Left colon (tissue), 2 donors: ENCODE results near the gene CPLX1. TPM values are rescaled to one million over a fixed set of nuclear protein-coding genes. Genes with fewer than 3 reads are reported as not detected.

Experiments
- total RNA-seq, 2 donors: library from RNA; stranded (reverse); fragmentation: NEBNext Ultra II Directional; extraction: Animal tissue kit (Norgen Biotek cat#: 25700); gene quantifications; one replicate each; pipeline ENCODE4 v1.2.1, GENCODE V29; 2021
- donor health status: DM: no; HTN: no; CAD: no.
- donor health status: DM: yes; HTN: yes; CAD: no.

The CPLX1 gene
- total RNA-seq, 2 donors from 2014 or later, result 2.7 to 3.5 TPM

Other genes with a start within 250 kb of the CPLX1 start
- gene TMEM271, start 249.8 kb downstream of the CPLX1 start, total RNA-seq, result not detected
- gene PDE6B, start 200.6 kb downstream of the CPLX1 start, total RNA-seq, result 1 to 10 TPM; 1.3 to 1.4 TPM
- gene ATP5ME, start 151.9 kb downstream of the CPLX1 start, total RNA-seq, result 100 to 1,000 TPM; 383 to 496 TPM
- 10 to 100 TPM; 30.0 to 37.1 TPM for gene MYL5, start 151.6 kb downstream of the CPLX1 start, total RNA-seq
- 10 to 100 TPM; 10.7 to 15.8 TPM for gene SLC49A3, start 137.0 kb downstream of the CPLX1 start, total RNA-seq
- 10 to 100 TPM; 46.9 to 51.9 TPM for gene PCGF3, start 120.3 kb downstream of the CPLX1 start, total RNA-seq
- 100 to 1,000 TPM; 197 to 265 TPM for gene GAK, start 106.2 kb upstream of the CPLX1 start, total RNA-seq
- gene TMEM175, start 106.3 kb upstream of the CPLX1 start, total RNA-seq, result 10 to 100 TPM; 21.4 to 28.6 TPM
- 10 to 100 TPM; 47.8 to 49.6 TPM for gene DGKQ, start 147.4 kb upstream of the CPLX1 start, total RNA-seq
- 10 to 100 TPM; 28.7 to 40.9 TPM for gene IDUA, start 160.9 kb upstream of the CPLX1 start, total RNA-seq
- gene SLC26A1, start 167.3 kb upstream of the CPLX1 start, total RNA-seq, result 1 to 10 TPM; 1.6 to 2.0 TPM
- gene FGFRL1, start 185.5 kb upstream of the CPLX1 start, total RNA-seq, result 10 to 100 TPM; 17.0 to 17.2 TPM